ENCODE measurements around the gene CCDC102B. TPM values are rescaled to one million over a fixed set of nuclear protein-coding genes. Genes with fewer than 3 reads are reported as not detected.

CCDC102B gene
- total and polyA plus RNA-seq, 9 donors: 1.8 to 7.0 (median 4.2) TPM

GRCh38 chr18:68916734-68917133 is 118.9 kb downstream of the CCDC102B start:
- Histone ChIP-seq H3K4me1 (ENCODE audit: insufficient read depth) (no peaks in the 10 kb centered on the region), H3K36me3 (no peaks in the 10 kb centered on the region), H3K4me3 (no peak overlapping the region), H3K9me3 (no peaks in the 10 kb centered on the region), H3K27ac (no peak overlapping the region), H3K27me3 (no peaks in the 10 kb centered on the region)
- TF ChIP-seq POLR2A (IDR thresholded peaks at IDR 0.05) (no peak), CTCF (IDR thresholded peaks at IDR 0.05) (no peak), EP300 (IDR thresholded peaks at IDR 0.05) (no peak)
- 83 to 86% (median 84%) methylated on average over 5 of the region's 5 CpGs for WGBS, 3 donors
- intact Hi-C loops (cut with DNase I): no loop called here
- no peak for DNase-seq

GRCh38 chr18:68918216-68918615 is 120.3 kb downstream of the CCDC102B start:
- TF ChIP-seq CTCF (IDR thresholded peaks at IDR 0.05) (no peak), POLR2A (IDR thresholded peaks at IDR 0.05) (no peak), EP300 (IDR thresholded peaks at IDR 0.05) (no peak)
- no peak for DNase-seq
- H3K27me3 ChIP-seq: no peaks in the 10 kb centered on the region
- H3K27ac ChIP-seq: no peak overlapping the region
- H3K4me1 ChIP-seq (ENCODE audit: insufficient read depth): no peaks in the 10 kb centered on the region
- H3K4me3 ChIP-seq: no peak overlapping the region
- WGBS, 3 donors: 91 to 98% (median 96%) methylated on average over 3 of the region's 3 CpGs
- intact Hi-C loops (cut with DNase I): no loop called here
- H3K9me3 ChIP-seq: no peaks in the 10 kb centered on the region
- H3K36me3 ChIP-seq: no peaks in the 10 kb centered on the region

- Histone ChIP-seq H3K9me3 (no peaks in the 10 kb centered on the region), H3K27ac (no peak overlapping the region), H3K27me3 (no peaks in the 10 kb centered on the region), H3K4me1 (ENCODE audit: insufficient read depth) (no peaks in the 10 kb centered on the region), H3K36me3 (no peaks in the 10 kb centered on the region), H3K4me3 (no peak overlapping the region)
- no peak for DNase-seq
- intact Hi-C loops (cut with DNase I): no loop called here
- TF ChIP-seq CTCF (IDR thresholded peaks at IDR 0.05) (no peak), POLR2A (IDR thresholded peaks at IDR 0.05) (no peak), EP300 (IDR thresholded peaks at IDR 0.05) (no peak)
- WGBS, 3 donors: 91 to 96% (median 93%) methylated on average over 2 of the region's 2 CpGs
Measured at GRCh38 chr18:68919900-68920299, 122.0 kb downstream of the CCDC102B start.

- 79 to 89% (median 86%) methylated on average over 3 of the region's 3 CpGs for WGBS, 3 donors
- H3K27me3 ChIP-seq: no peaks in the 10 kb centered on the region
- H3K27ac ChIP-seq: no peak overlapping the region
- no peaks in the 10 kb centered on the region for H3K36me3 ChIP-seq
- H3K4me1 ChIP-seq (ENCODE audit: insufficient read depth): no peaks in the 10 kb centered on the region
- H3K9me3 ChIP-seq: no peaks in the 10 kb centered on the region
- intact Hi-C loops (cut with DNase I): no loop called here
- no peak overlapping the region for H3K4me3 ChIP-seq
- TF ChIP-seq EP300 (IDR thresholded peaks at IDR 0.05) (no peak), POLR2A (IDR thresholded peaks at IDR 0.05) (no peak), CTCF (IDR thresholded peaks at IDR 0.05) (no peak)
- DNase-seq: no peak
Measured at GRCh38 chr18:68922392-68922791, 124.5 kb downstream of the CCDC102B start.

GRCh38 chr18:68925268-68925667 is 127.4 kb downstream of the CCDC102B start:
- no peak for DNase-seq
- no peaks in the 10 kb centered on the region for H3K27me3 ChIP-seq

More at GRCh38 chr18:68925268-68925667, 127.4 kb downstream of the CCDC102B start:
- Histone ChIP-seq H3K9me3 (no peaks in the 10 kb centered on the region), H3K27ac (no peak overlapping the region), H3K4me1 (ENCODE audit: insufficient read depth) (no peaks in the 10 kb centered on the region), H3K36me3 (no peaks in the 10 kb centered on the region), H3K4me3 (no peak overlapping the region)
- intact Hi-C loops (cut with DNase I): no loop called here
- 9 to 22% (median 19%) methylated on average over 1 of the region's 1 CpG for WGBS, 3 donors
- TF ChIP-seq POLR2A (IDR thresholded peaks at IDR 0.05): no peak
- no peak for TF ChIP-seq EP300 (IDR thresholded peaks at IDR 0.05)
- no peak for TF ChIP-seq CTCF (IDR thresholded peaks at IDR 0.05)

All from ovary (tissue), 9 donors.